Caco-2 (cell line): ENCODE data around the gene AUTS2. TPM values are rescaled to one million over a fixed set of nuclear protein-coding genes. Genes with fewer than 3 reads are reported as not detected.

Source experiments
- BruUV-seq: library from RNA; stranded (reverse); fragments of 400-500 nt; replicated peaks from 2 replicates; lab custom pipeline; 2021; lab: Mats Ljungman, UMichigan
- CTCF ChIA-PET: fragments of 300-600 bp; sonication (Branson Sonifier 250); formaldehyde crosslinking; loops from one replicate; lab custom pipeline; 2022; ENCODE audit warnings: antibody characterized with exemption; lab: Charles Lee
- POLR2A ChIA-PET: fragments of 300-600 bp; sonication (Branson Sonifier 250); formaldehyde crosslinking; loops from one replicate; lab custom pipeline; 2022; ENCODE audit warnings: antibody characterized with exemption; lab: Charles Lee
- DNase-seq, 2 experiments: peaks; one replicate each; pipeline versions ENCODE4 v3.0.0 to v3.0.0-alpha.2; 2020 to 2022
- H3K27me3 ChIP-seq: replicated peaks from 2 replicates; pipeline ENCODE4 v1.6.0; 2011; ENCODE audit warnings: low read length; ENCODE audit not compliant: control insufficient read depth, insufficient read depth
- H3K36me3 ChIP-seq: 2 replicates; pipeline ENCODE4 v1.5.1; 2011; ENCODE audit warnings: low read length; ENCODE audit not compliant: control insufficient read depth, insufficient read depth
- H3K4me1 ChIP-seq: fragments of 250-450 bp; sonication (Bioruptor Pico); 2 replicates; pipeline ENCODE4 v1.5.1; 2020; ENCODE audit warnings: mild to moderate bottlenecking
- H3K4me3 ChIP-seq: 2 replicates; pipeline ENCODE4 v1.5.1; 2011; ENCODE audit warnings: low read depth, mild to moderate bottlenecking, control low read depth, low read length
- H3K9me3 ChIP-seq: fragments of 250-450 bp; sonication (Bioruptor Pico); 2 replicates; pipeline ENCODE4 v1.5.1; 2020; ENCODE audit warnings: mild to moderate bottlenecking, moderate library complexity
- H3K27ac Mint-ChIP-seq: one replicate; pipeline ENCODE4 v1.8.0; 2022; ENCODE audit warnings: mixed read lengths; ENCODE audit not compliant: unreplicated experiment
- H3K27me3 Mint-ChIP-seq: one replicate; pipeline ENCODE4 v1.8.0; 2022; ENCODE audit warnings: mixed read lengths; ENCODE audit not compliant: insufficient read depth, unreplicated experiment
- H3K36me3 Mint-ChIP-seq: one replicate; pipeline ENCODE4 v1.8.0; 2022; ENCODE audit warnings: mild to moderate bottlenecking, mixed read lengths; ENCODE audit not compliant: insufficient read depth, unreplicated experiment
- H3K4me1 Mint-ChIP-seq: one replicate; pipeline ENCODE4 v1.8.0; 2022; ENCODE audit warnings: low read depth, mixed read lengths; ENCODE audit not compliant: unreplicated experiment
- H3K4me3 Mint-ChIP-seq: one replicate; pipeline ENCODE4 v1.8.0; 2022; ENCODE audit warnings: mild to moderate bottlenecking, moderate library complexity, mixed read lengths; ENCODE audit not compliant: unreplicated experiment
- H3K9me3 Mint-ChIP-seq: one replicate; pipeline ENCODE4 v1.8.0; 2022; ENCODE audit warnings: mixed read lengths; ENCODE audit not compliant: unreplicated experiment
- intact Hi-C: fragments of 100-400 bp; cut with micrococcal nuclease; formaldehyde crosslinking; loops from one replicate; pipeline ENCODE4 v1.10.0; 2022; ENCODE audit not compliant: unreplicated experiment
- total RNA-seq: library from RNA; stranded (reverse); gene quantifications from 2 replicates; pipeline ENCODE4 v1.2.3, GENCODE V29; 2022
- TF ChIP-seq, protein P1 (sequence below), 2 experiments: fragments of 200-600 bp in 1 of 2; IDR thresholded peaks; 1 replicate in 1 of 2; 2 replicates in 1 of 2; pipeline versions ENCODE4 v1.5.1 to v1.8.0; 2011 to 2022; ENCODE audit warnings: antibody characterized with exemption in 1 of 2, control low read depth in 1 of 2, inconsistent platforms in 1 of 2, low read depth in 1 of 2, low read length in 1 of 2, mild to moderate bottlenecking in 1 of 2, moderate library complexity in 1 of 2; ENCODE audit not compliant: insufficient read depth in 1 of 2, severe bottlenecking in 1 of 2, unreplicated experiment in 1 of 2

AUTS2 gene
- total RNA-seq, 1 experiment from 2014 or later = 37.1 TPM

DNA sequence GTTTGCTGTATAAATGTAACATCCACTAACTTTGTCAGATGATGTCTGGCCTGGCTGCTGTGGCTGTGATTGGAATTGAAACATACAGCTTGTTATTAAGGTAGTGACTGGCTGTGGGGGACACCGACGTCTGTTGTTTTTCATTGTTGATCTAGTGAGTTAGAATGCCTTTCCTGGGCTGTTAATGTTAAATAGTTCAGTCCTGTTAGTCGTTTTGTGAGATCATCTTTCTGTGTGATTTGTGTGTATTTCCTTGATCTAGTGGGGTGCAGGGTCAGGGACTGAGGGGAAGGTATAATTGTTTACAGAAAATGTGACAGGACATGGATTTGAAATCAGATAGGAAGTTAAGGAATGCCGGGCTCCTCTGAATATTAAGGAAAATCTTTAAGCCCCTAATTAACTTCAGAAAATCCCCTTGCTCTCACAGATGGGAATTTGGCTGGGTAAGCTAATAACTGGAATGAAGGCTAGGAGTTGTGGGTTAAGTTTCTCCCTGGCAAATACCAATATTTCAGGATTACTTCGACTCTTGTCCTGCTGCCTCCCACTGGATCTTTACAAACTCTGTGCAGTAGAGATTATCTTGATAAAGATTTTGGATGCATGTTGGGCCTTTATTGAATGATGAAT, 163.1 kb downstream of the AUTS2 start:
- H3K27me3 ChIP-seq = no peaks in the 10 kb centered on the region
- Mint-ChIP-seq H3K9me3 (no peaks in the 10 kb centered on the region), H3K27ac (no peak overlapping the region), H3K4me1 (peaks cover 12% of the 10 kb centered on the region), H3K27me3 (no peaks in the 10 kb centered on the region), H3K36me3 (no peaks in the 10 kb centered on the region), H3K4me3 (no peak overlapping the region)
- H3K36me3 ChIP-seq = no peaks in the 10 kb centered on the region
- H3K4me3 ChIP-seq = no peak overlapping the region
- intact Hi-C loops = no loop called here
- BruUV-seq = no TSS peak
- no peak for DNase-seq
- ChIA-PET POLR2A (no interaction called here), CTCF (no interaction called here)
- TF ChIP-seq, protein P1, sequence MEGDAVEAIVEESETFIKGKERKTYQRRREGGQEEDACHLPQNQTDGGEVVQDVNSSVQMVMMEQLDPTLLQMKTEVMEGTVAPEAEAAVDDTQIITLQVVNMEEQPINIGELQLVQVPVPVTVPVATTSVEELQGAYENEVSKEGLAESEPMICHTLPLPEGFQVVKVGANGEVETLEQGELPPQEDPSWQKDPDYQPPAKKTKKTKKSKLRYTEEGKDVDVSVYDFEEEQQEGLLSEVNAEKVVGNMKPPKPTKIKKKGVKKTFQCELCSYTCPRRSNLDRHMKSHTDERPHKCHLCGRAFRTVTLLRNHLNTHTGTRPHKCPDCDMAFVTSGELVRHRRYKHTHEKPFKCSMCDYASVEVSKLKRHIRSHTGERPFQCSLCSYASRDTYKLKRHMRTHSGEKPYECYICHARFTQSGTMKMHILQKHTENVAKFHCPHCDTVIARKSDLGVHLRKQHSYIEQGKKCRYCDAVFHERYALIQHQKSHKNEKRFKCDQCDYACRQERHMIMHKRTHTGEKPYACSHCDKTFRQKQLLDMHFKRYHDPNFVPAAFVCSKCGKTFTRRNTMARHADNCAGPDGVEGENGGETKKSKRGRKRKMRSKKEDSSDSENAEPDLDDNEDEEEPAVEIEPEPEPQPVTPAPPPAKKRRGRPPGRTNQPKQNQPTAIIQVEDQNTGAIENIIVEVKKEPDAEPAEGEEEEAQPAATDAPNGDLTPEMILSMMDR (IDR thresholded peaks at IDR 0.05; ENCODE audit: insufficient read depth in 1 of 2, low read depth in 1 of 2, low read length in 1 of 2, severe bottlenecking in 1 of 2, unreplicated experiment in 1 of 2) = no peak
- no peaks in the 10 kb centered on the region for H3K9me3 ChIP-seq
- no peaks in the 10 kb centered on the region; the same call in 1 of the 2 replicates for H3K4me1 ChIP-seq

GRCh38 chr7:69762821-69763352, 164.6 kb downstream of the AUTS2 start:
- intact Hi-C loops = no loop called here
- Histone ChIP-seq H3K9me3 (no peaks in the 10 kb centered on the region), H3K4me3 (no peak overlapping the region), H3K27me3 (no peaks in the 10 kb centered on the region), H3K36me3 (no peaks in the 10 kb centered on the region), H3K4me1 (no peaks in the 10 kb centered on the region; the same call in 1 of the 2 replicates)
- Mint-ChIP-seq H3K4me3 (no peak overlapping the region), H3K9me3 (no peaks in the 10 kb centered on the region), H3K27ac (no peak overlapping the region), H3K36me3 (no peaks in the 10 kb centered on the region), H3K4me1 (peaks cover 12% of the 10 kb centered on the region), H3K27me3 (no peaks in the 10 kb centered on the region)
- ChIA-PET CTCF (no interaction called here), POLR2A (no interaction called here)
- no TSS peak for BruUV-seq
- no peak for DNase-seq
- TF ChIP-seq, protein P1 (IDR thresholded peaks at IDR 0.05; ENCODE audit: insufficient read depth in 1 of 2, low read depth in 1 of 2, low read length in 1 of 2, severe bottlenecking in 1 of 2, unreplicated experiment in 1 of 2) = no peak

DNA sequence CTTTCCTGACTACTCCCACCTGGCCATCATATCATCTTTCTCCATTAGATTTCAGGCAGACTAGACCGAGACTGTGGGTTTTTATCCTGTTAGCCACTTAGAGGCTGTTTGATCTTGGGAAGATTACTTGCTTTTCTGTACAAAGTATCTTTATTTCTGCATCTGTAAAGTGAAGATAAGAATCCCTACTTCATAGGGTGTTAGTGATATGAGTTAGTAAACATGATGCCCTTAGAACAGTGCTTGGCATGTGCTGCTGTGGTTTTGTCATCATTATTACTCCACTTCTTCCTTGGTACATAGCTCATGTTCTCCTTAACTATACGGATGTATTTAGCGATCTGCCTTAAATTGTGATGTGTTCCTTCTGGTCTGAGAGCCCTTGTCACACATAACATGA, 165.2 kb downstream of the AUTS2 start:
- H3K36me3 Mint-ChIP-seq = no peaks in the 10 kb centered on the region
- intact Hi-C loops = no loop called here
- H3K27me3 ChIP-seq = no peaks in the 10 kb centered on the region
- H3K9me3 ChIP-seq = no peaks in the 10 kb centered on the region
- peaks cover 7% of the 10 kb centered on the region for H3K4me1 Mint-ChIP-seq
- no peak overlapping the region for H3K4me3 ChIP-seq
- BruUV-seq = no TSS peak
- H3K27ac Mint-ChIP-seq = no peak overlapping the region
- POLR2A ChIA-PET = no interaction called here
- no peak overlapping the region for H3K4me3 Mint-ChIP-seq
- CTCF ChIA-PET = no interaction called here
- no peaks in the 10 kb centered on the region for H3K36me3 ChIP-seq
- no peaks in the 10 kb centered on the region for H3K4me1 ChIP-seq
- TF ChIP-seq, protein P1 (IDR thresholded peaks at IDR 0.05; ENCODE audit: insufficient read depth in 1 of 2, low read depth in 1 of 2, low read length in 1 of 2, severe bottlenecking in 1 of 2, unreplicated experiment in 1 of 2) = no peak
- no peak for DNase-seq
- no peaks in the 10 kb centered on the region for H3K9me3 Mint-ChIP-seq
- H3K27me3 Mint-ChIP-seq = no peaks in the 10 kb centered on the region
